Measurements from ENCODE around the gene MTUS2. TPM values are rescaled to one million over a fixed set of nuclear protein-coding genes. Genes with fewer than 3 reads are reported as not detected.
A peak's percentile ranks its signal among the peaks of the same experiment; 100 is the strongest.

The MTUS2 gene
- total and polyA plus RNA-seq, 2 of the 8 experiments (the other 6 are each of a cell fraction or from before 2014, with no cell fraction given), result 0.18 to 0.80 TPM

- H3K4me3 ChIP-seq (ENCODE audit: extremely low read depth in 1 of 4, insufficient read depth in 2 of 4, low read depth in 3 of 4, low read length in 4 of 4), result no peak overlapping the region
- DNase-seq (ENCODE audit: low read depth in 1 of 2, low spot score in 2 of 2) (no peak), FAIRE-seq (no peak)
- no peak overlapping the region for H2BK5ac ChIP-seq (ENCODE audit: low read depth, low read length)
- no peak overlapping the region for H3K4me2 ChIP-seq (ENCODE audit: insufficient read depth in 1 of 2, low read depth in 2 of 2, low read length in 2 of 2)
- no peak overlapping the region for H4K5ac ChIP-seq (ENCODE audit: insufficient read length, low read depth, low read length)
- no peak overlapping the region for H3K14ac ChIP-seq (ENCODE audit: insufficient read length)
- H3K18ac ChIP-seq (ENCODE audit: extremely low read depth, low read length), result no peak overlapping the region
- H3K27me3 ChIP-seq (replicated peaks in 1 of 4; ENCODE audit: control insufficient read depth in 3 of 4, extremely low read depth in 1 of 4, insufficient read depth in 3 of 4, low read length in 3 of 4), result no peaks in the 10 kb centered on the region
- H2BK12ac ChIP-seq (ENCODE audit: low read depth, low read length), result no peak overlapping the region
- H2BK15ac ChIP-seq (ENCODE audit: low read length), result no peak overlapping the region
- CTCF ChIA-PET (ENCODE audit: partially characterized antibody), result no interaction called here
- no peak overlapping the region for H2AK5ac ChIP-seq (ENCODE audit: low read depth, low read length)
- H3K4me1 ChIP-seq (replicated peaks in 1 of 4; ENCODE audit: control insufficient read depth in 3 of 4, insufficient read depth in 4 of 4, low read length in 3 of 4), result 0 out of 7 replicates have a peak, but pooled peaks cover 0 to 3% (median 0%) of the 10 kb centered on the region in 4 experiments
- no peaks in the 10 kb centered on the region for H4K20me1 ChIP-seq (replicated peaks in 1 of 2; ENCODE audit: control insufficient read depth in 1 of 2, insufficient read depth in 2 of 2, low read length in 2 of 2)
- no peak overlapping the region for H2BK20ac ChIP-seq (ENCODE audit: low read length)
- no peak overlapping the region for H3K9ac ChIP-seq (replicated peaks in 1 of 4; ENCODE audit: extremely low read depth in 1 of 4, low read depth in 3 of 4, low read length in 3 of 4)
- no peak overlapping the region for H4K8ac ChIP-seq (ENCODE audit: extremely low read depth, insufficient read depth, low read length)
- H3K79me1 ChIP-seq (ENCODE audit: low read depth, low read length), result no peaks in the 10 kb centered on the region
- POLR2A ChIA-PET (ENCODE audit: partially characterized antibody), result no interaction called here
- H3K23ac ChIP-seq (ENCODE audit: insufficient read length), result no peak overlapping the region
- no peaks in the 10 kb centered on the region for H3K79me2 ChIP-seq (ENCODE audit: control insufficient read depth in 1 of 2, insufficient read depth in 2 of 2, low read length in 2 of 2)
- no peaks in the 10 kb centered on the region for H3K23me2 ChIP-seq (ENCODE audit: low read depth, low read length)
- no peak overlapping the region for H2BK120ac ChIP-seq (replicated peaks; ENCODE audit: low read depth, low read length)
- TF ChIP-seq TAF7 (optimal IDR thresholded peaks at IDR 0.05; ENCODE audit: borderline replicate concordance, low read depth, low read length) (no peak), TCF12 (IDR thresholded peaks at IDR 0.05; ENCODE audit: low read depth, low read length) (no peak), SRF (IDR thresholded peaks at IDR 0.05; ENCODE audit: low read depth, low read length) (no peak), SIN3A (conservative IDR thresholded peaks at IDR 0.05 in 1 of 2, IDR thresholded peaks at IDR 0.05 in 1 of 2; ENCODE audit: low read depth in 1 of 2, low read length in 2 of 2) (no peak), SP4 (IDR thresholded peaks at IDR 0.05; ENCODE audit: low read length) (no peak), CEBPB (IDR thresholded peaks at IDR 0.05; ENCODE audit: low read depth, low read length) (peak; percentile 71; the same call in 1 of the 2 replicates)
- peak overlapping the region; percentile 8; the same call in 1 of the 2 replicates for H2AFZ ChIP-seq (ENCODE audit: low read length)
- H3K4ac ChIP-seq (replicated peaks; ENCODE audit: insufficient read length, low read depth, low read length), result no peak overlapping the region
- no peaks in the 10 kb centered on the region for H3K9me3 ChIP-seq (ENCODE audit: insufficient read depth in 2 of 2, low read depth in 1 of 2, low read length in 1 of 2)
- no peak overlapping the region for H3K27ac ChIP-seq (ENCODE audit: low read depth, low read length)
- no peak overlapping the region for H3K56ac ChIP-seq (replicated peaks; ENCODE audit: insufficient read length, low read depth, low read length)
- WGBS, 2 experiments (ENCODE audit: extremely low coverage in 1 of 2, insufficient coverage in 1 of 2, insufficient read length in 1 of 2, insufficient replicate concordance in 2 of 2, low coverage in 1 of 2, low lambda C conversion rate in 2 of 2, missing lambda C conversion rate in 1 of 2), result 87% methylated on average over 19 of the region's 19 CpGs; no CpG with 5 or more reads in 1 of the 2 experiments
- H3K36me3 ChIP-seq (ENCODE audit: control insufficient read depth in 2 of 4, insufficient read depth in 4 of 4, low read length in 3 of 4), result no peaks in the 10 kb centered on the region
- no peak overlapping the region for H4K91ac ChIP-seq (replicated peaks; ENCODE audit: insufficient read length, low read length)
These were observed 539.0 kb downstream of the MTUS2 start for GRCh38 chr13:29359181-29359580.
